Tibial nerve (tissue), 4 donors: ENCODE measurements around the gene SELENON. TPM values are rescaled to one million over a fixed set of nuclear protein-coding genes. Genes with fewer than 3 reads are reported as not detected.

ENCODE experiments used
- DNase-seq, 2 donors: peaks; one replicate each; pipeline ENCODE4 v3.0.0-alpha.2; 2019; ENCODE audit warnings: low spot score in 2 of 2
- H3K27ac ChIP-seq, 4 donors: fragments of 200-600 bp; sonication (generic) in 3 of 4; one replicate each; pipeline ENCODE4 v1.5.1; 2017 to 2019; ENCODE audit warnings: mild to moderate bottlenecking in 1 of 4
- H3K27me3 ChIP-seq, 2 donors: fragments of 200-600 bp; sonication (generic) in 1 of 2; one replicate each; pipeline versions ENCODE4 v1.5.1 to v1.6.0; 2017 to 2019
- H3K36me3 ChIP-seq, 3 donors: fragments of 200-600 bp; sonication (generic); one replicate each; pipeline ENCODE4 v1.5.1; 2018 to 2019
- H3K4me1 ChIP-seq, 4 donors: fragments of 200-600 bp; sonication (generic) in 3 of 4; one replicate each; pipeline ENCODE4 v1.5.1; 2017 to 2019
- H3K4me3 ChIP-seq, 4 donors: fragments of 200-600 bp; sonication (generic) in 3 of 4; one replicate each; pipeline ENCODE4 v1.5.1; 2017 to 2019; ENCODE audit warnings: mild to moderate bottlenecking in 1 of 4, moderate library complexity in 1 of 4
- H3K9me3 ChIP-seq, 4 donors: fragments of 200-600 bp; sonication (generic) in 3 of 4; one replicate each; pipeline ENCODE4 v1.5.1; 2017 to 2019
- EP300 ChIP-seq, 2 donors: sonication (generic); formaldehyde crosslinking; IDR thresholded peaks; one replicate each; pipeline ENCODE4 v1.6.1; 2017; ENCODE audit warnings: antibody characterized with exemption in 2 of 2, mild to moderate bottlenecking in 1 of 2
- POLR2A ChIP-seq, 2 donors: fragments of 450-650 bp; IDR thresholded peaks; one replicate each; pipeline ENCODE4 v1.6.1; 2017; ENCODE audit warnings: antibody characterized with exemption in 2 of 2, mild to moderate bottlenecking in 2 of 2, moderate library complexity in 2 of 2
- WGBS, 2 donors: methylation state at CpG; one replicate each; pipeline ENCODE4 v1.1.5; 2018; 5-methylcytosine and 5-hydroxymethylcytosine counted together
- total RNA-seq, 4 donors: library from RNA; depleted of rRNA; stranded (reverse); fragments of >200 nt; gene quantifications; one replicate each; pipeline ENCODE4 v1.1.0, GENCODE V29; 2016
- TF ChIP-seq, protein P1 (sequence below), 5 experiments: fragments of 200-600 bp in 3 of 5; fragments of 450-650 bp in 2 of 5; sonication (generic) in 3 of 5; IDR thresholded peaks; one replicate each; pipeline ENCODE4 v1.5.1; 2016 to 2019; ENCODE audit warnings: antibody characterized with exemption in 5 of 5, mild to moderate bottlenecking in 3 of 5, moderate library complexity in 2 of 5

The SELENON gene
- total RNA-seq, 4 donors from 2014 or later = 17.6 to 54.0 (median 36.8) TPM

DNA sequence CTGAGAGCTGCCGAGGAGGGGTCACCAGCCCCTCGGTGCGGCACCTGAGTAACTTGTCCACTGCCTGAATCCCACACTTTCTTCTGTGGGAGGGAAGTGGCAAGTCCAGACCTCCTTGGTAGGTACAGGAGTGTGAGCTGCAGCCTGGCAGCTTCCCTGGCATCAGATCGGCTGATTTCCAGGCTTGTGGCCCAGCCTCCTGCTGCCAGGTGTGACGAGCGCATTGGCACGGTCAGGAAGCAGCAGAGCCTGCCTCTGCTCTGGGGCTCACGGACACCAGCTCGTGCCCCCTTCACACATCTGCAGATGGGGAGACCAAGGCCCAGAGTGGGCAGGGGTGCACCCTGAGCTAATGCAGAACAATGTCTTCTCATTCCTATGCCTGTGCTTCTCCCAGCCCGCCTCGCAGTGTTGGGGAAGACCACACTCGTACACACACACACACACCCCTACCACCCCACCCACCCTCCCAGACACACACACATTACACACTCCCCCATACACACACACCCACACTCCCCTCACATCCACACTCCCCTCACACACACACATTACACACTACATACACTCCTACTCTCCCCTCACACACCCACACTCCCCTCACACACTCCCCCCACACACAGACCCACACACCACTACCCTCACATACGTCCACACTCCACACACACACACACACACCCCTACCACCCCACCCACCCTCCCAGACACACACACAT is 33.1 kb upstream of the SELENON start:
- Histone ChIP-seq H3K36me3 (peaks cover 0 to 14% (median 0%) of the 10 kb centered on the region in 3 donors), H3K9me3 (no peaks in the 10 kb centered on the region), H3K27ac (no peak overlapping the region), H3K4me3 (no peak overlapping the region), H3K4me1 (peaks cover 0 to 40% (median 13%) of the 10 kb centered on the region in 4 donors), H3K27me3 (no peaks in the 10 kb centered on the region)
- 84 to 87% methylated on average over 7 to 11 of the region's 13 CpGs for WGBS, 2 donors
- TF ChIP-seq, protein P1, sequence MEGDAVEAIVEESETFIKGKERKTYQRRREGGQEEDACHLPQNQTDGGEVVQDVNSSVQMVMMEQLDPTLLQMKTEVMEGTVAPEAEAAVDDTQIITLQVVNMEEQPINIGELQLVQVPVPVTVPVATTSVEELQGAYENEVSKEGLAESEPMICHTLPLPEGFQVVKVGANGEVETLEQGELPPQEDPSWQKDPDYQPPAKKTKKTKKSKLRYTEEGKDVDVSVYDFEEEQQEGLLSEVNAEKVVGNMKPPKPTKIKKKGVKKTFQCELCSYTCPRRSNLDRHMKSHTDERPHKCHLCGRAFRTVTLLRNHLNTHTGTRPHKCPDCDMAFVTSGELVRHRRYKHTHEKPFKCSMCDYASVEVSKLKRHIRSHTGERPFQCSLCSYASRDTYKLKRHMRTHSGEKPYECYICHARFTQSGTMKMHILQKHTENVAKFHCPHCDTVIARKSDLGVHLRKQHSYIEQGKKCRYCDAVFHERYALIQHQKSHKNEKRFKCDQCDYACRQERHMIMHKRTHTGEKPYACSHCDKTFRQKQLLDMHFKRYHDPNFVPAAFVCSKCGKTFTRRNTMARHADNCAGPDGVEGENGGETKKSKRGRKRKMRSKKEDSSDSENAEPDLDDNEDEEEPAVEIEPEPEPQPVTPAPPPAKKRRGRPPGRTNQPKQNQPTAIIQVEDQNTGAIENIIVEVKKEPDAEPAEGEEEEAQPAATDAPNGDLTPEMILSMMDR (IDR thresholded peaks at IDR 0.05) = no peak
- no peak for TF ChIP-seq POLR2A (IDR thresholded peaks at IDR 0.05)
- TF ChIP-seq EP300 (IDR thresholded peaks at IDR 0.05) = no peak
- DNase-seq = no peak

DNA sequence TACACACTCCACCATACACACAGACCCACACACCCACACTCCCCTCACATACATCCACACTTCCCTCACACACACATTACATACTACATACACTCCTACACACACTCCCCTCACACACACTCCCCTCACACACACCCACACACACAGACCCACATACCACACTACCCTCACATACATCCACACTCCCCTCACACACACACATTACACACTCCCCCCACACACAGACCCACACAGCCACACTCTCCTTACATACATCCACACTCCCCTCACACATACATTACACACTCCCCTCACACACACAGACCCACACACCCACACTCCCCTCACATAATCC is 32.6 kb upstream of the SELENON start:
- H3K36me3 ChIP-seq = peaks cover 0 to 17% (median 0%) of the 10 kb centered on the region in 3 donors
- no peak for TF ChIP-seq EP300 (IDR thresholded peaks at IDR 0.05)
- TF ChIP-seq, protein P1 (IDR thresholded peaks at IDR 0.05) = no peak
- TF ChIP-seq POLR2A (IDR thresholded peaks at IDR 0.05) = no peak

DNA sequence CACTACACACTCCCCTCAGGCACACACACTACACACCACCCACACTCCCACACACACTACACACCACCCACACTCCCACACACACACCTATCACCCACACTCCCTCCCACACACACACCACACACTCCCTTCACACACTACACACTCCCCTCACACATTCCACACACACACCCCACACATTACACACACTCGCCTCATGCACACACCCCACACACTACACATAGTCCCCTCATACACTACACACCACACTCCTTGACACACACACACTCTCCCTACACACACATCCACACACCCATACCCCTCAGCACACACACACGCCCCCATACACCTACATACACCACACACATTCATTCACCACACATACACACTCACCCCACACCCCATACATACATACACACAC is 31.0 kb upstream of the SELENON start:
- TF ChIP-seq EP300 (IDR thresholded peaks at IDR 0.05) (no peak), POLR2A (IDR thresholded peaks at IDR 0.05) (no peak)
- TF ChIP-seq, protein P1 (IDR thresholded peaks at IDR 0.05) = no peak

More for the DNA sequence above, 32.6 kb upstream of the SELENON start:
- Histone ChIP-seq H3K27ac (no peak overlapping the region), H3K9me3 (no peaks in the 10 kb centered on the region), H3K4me3 (no peak overlapping the region), H3K27me3 (no peaks in the 10 kb centered on the region), H3K4me1 (peaks cover 0 to 42% (median 13%) of the 10 kb centered on the region in 4 donors)
- no peak for DNase-seq

DNA sequence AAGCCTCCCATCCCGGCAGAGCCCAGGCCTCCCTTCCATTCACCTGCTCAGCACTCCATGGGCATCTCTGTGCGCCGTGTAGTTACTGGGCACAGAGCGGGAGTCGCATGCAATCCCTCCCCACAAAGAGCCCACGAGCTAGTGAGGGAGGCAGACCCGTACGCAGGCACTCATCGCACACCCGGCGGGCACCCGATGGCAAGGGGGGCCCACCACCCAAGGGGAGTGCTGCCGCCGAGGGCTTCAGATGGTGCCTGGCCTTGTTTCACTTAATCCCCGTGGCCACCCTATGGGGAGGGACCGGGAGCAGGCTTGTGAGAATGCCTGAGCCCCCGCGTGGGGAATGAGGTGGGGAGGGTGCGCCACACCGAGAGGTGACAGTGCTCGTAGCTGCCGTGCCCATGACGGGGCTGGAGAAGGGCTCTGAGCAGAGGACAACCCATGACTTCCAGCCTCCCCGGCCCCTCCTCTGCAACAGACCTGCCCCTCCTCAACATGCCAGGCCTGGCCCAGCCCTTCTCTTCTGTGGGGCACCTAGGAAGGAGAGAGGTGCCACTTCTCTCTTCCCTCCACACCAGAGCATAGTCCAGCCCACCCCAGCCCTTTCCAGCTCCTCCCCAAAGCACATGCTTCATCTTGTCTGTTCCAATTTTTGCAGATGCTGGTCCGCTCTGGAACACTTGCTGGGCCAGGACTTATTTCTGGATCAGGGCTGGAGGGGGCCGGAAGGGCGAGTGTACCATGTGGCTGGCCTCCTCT is 30.2 kb upstream of the SELENON start:
- Histone ChIP-seq H3K27me3 (no peaks in the 10 kb centered on the region), H3K9me3 (no peaks in the 10 kb centered on the region), H3K27ac (peak overlapping the region in 3 of 4 donors; percentile 52 to 84 (median 76)), H3K4me3 (no peak overlapping the region), H3K36me3 (peaks cover 0 to 8% (median 0%) of the 10 kb centered on the region in 3 donors), H3K4me1 (peaks cover 0 to 42% (median 18%) of the 10 kb centered on the region in 4 donors)
- TF ChIP-seq POLR2A (IDR thresholded peaks at IDR 0.05) = no peak
- TF ChIP-seq EP300 (IDR thresholded peaks at IDR 0.05) = no peak
- TF ChIP-seq, protein P1 (IDR thresholded peaks at IDR 0.05) = no peak
- 92 to 94% methylated on average over 20 to 27 of the region's 27 CpGs for WGBS, 2 donors
- no peak for DNase-seq

More for the DNA sequence above, 31.0 kb upstream of the SELENON start:
- DNase-seq = no peak
- no peaks in the 10 kb centered on the region for H3K9me3 ChIP-seq
- H3K27ac ChIP-seq = no peak overlapping the region
- H3K27me3 ChIP-seq = no peaks in the 10 kb centered on the region
- H3K4me1 ChIP-seq = peaks cover 0 to 42% (median 14%) of the 10 kb centered on the region in 4 donors
- 90 to 96% methylated on average over 2 of the region's 2 CpGs for WGBS, 2 donors
- no peak overlapping the region for H3K4me3 ChIP-seq
- peaks cover 0 to 16% (median 0%) of the 10 kb centered on the region in 3 donors for H3K36me3 ChIP-seq
